D721Med (cell line): ENCODE measurements around the gene USP22.

Source experiments
- DNase-seq: peaks from one replicate; pipeline ENCODE4 v3.0.0; 2011; ENCODE audit warnings: low spot score; ENCODE audit not compliant: insufficient read length
- FAIRE-seq: peaks from 2 replicates; lab custom pipeline; 2011; peaks lifted over from hg19 to GRCh38; lab: Jason Lieb, UNC
- TF ChIP-seq, protein P1 (sequence below): IDR thresholded peaks from 2 replicates; pipeline ENCODE4 v1.5.1; 2012; ENCODE audit warnings: mild to moderate bottlenecking, control low read depth; ENCODE audit not compliant: insufficient read depth; ENCODE audit errors: missing control alignments

The USP22 gene

DNA sequence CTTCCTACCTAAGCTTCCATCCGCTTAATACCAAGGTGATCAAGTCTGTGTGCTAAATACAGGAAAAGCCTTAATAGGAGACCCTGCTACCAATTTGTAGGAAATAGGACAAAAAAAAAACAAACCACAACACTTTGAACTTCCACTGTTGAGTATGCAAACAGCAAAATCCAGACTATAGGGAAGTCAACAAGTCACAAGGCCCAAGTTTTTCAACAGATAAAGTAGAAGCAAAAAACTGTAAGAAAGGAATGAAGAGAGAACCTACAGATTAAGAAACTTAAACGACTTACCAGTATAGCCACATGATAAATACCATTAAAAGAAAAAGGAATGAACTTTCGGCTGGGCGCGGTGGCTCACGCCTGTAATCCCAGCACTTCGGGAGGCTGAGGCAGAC lies 7.4 kb downstream of the USP22 start:
- TF ChIP-seq, protein P1, sequence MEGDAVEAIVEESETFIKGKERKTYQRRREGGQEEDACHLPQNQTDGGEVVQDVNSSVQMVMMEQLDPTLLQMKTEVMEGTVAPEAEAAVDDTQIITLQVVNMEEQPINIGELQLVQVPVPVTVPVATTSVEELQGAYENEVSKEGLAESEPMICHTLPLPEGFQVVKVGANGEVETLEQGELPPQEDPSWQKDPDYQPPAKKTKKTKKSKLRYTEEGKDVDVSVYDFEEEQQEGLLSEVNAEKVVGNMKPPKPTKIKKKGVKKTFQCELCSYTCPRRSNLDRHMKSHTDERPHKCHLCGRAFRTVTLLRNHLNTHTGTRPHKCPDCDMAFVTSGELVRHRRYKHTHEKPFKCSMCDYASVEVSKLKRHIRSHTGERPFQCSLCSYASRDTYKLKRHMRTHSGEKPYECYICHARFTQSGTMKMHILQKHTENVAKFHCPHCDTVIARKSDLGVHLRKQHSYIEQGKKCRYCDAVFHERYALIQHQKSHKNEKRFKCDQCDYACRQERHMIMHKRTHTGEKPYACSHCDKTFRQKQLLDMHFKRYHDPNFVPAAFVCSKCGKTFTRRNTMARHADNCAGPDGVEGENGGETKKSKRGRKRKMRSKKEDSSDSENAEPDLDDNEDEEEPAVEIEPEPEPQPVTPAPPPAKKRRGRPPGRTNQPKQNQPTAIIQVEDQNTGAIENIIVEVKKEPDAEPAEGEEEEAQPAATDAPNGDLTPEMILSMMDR = no peak
- no peak for FAIRE-seq
- DNase-seq = no peak

DNA sequence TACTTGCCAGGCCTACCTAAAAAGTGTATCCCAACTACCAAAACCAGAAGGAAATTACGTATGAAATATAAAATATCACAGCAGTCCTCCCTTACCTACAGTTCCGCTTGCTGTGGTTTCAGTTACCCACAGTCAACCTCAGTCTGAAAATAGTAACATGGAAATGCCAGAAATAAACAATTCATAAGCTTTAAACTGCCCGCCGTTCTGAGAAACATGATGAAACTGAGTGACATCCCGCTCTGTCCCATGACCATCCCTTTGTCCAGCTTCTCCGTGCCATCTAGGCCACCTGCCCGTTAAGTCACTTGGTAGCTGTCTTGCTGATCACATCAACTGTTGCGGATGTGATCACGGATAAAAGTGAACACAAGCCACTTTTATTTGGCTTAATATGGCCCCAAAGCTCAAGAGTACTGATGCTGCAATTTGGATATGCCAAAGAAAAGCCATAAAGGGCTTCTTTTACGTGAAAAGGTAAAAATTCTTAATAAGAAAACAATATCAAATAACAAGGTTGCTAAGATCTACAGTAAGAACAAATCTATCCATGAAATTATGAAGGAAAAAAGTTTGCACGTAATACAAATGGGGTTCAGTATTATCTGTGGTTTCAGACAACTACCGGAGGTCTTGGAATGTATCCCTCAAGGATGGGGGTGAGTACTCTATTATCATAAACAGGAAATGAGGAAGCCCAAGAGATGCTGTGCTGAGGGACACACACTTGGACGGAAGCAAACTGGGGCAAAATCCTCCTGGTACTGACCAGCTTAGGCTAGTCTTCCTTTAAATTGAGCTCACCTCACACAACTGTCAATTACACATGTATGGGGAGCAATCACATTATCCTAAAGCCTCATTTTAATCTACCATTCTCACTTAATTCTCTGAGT lies 8.2 kb downstream of the USP22 start:
- DNase-seq (no peak), FAIRE-seq (no peak)
- TF ChIP-seq, protein P1 = no peak

DNA sequence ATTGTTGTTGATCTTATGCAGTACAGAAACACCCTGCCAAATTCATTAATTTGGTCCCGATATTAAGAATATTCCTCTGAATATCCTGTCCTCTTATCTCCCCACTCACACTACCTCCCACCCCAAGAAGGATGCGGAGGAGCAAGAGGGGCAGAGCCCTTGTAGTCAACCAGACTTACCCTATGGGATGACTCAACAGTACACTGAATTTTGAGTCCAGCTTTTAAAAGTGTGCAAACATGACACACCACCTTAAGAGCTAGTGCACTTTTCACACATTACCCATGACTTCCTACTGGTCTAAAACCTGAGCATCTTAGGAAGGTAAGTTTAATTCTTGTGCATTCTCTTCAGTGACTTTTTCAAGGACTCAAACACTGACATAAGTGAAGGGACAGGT lies 9.5 kb downstream of the USP22 start:
- no peak for DNase-seq
- no peak for FAIRE-seq
- TF ChIP-seq, protein P1 = no peak

- DNase-seq (no peak), FAIRE-seq (no peak)
- TF ChIP-seq, protein P1 = no peak
Measured at GRCh38 chr17:21031756-21032396, 10.9 kb downstream of the USP22 start.

- DNase-seq (no peak), FAIRE-seq (no peak)
- TF ChIP-seq, protein P1 = no peak
Measured at GRCh38 chr17:21030375-21030774, 12.4 kb downstream of the USP22 start.

- TF ChIP-seq, protein P1 = no peak
- FAIRE-seq = no peak
- DNase-seq = no peak
Measured at GRCh38 chr17:21029515-21029914, 13.3 kb downstream of the USP22 start.

DNA sequence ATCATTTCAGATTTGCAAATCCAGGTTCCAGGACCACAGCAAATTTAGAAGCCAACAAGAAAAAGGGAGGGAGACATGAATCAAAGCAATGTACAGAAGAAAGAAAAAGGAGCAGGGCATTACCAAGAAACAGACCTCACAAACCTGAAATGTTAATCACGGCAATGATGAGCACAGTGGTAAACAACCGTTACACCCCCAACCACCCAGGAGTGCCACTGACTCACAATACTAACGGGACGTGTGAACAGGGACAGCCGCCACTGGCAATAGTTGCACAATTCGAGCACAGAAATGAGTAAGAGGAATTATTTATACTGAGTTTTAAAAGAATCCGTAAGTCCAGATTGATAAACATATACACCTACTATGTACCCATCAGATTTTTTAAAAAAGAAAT lies 13.8 kb downstream of the USP22 start:
- DNase-seq = no peak
- no peak for FAIRE-seq
- TF ChIP-seq, protein P1 = no peak
